Amniotic stem cell (primary cell): ENCODE data around the gene ADGRG4.
"Not testable (repeated sequence)": the region's sequence is repeated elsewhere in the genome, so short reads cannot be mapped to it uniquely, and the experiment has no call there.

Source experiments
- DNase-seq: peaks from one replicate; lab custom pipeline; 2025; lab: John Stamatoyannopoulos, UW

The ADGRG4 gene

GRCh38 chrX:136300721-136301120 is at the start of gene ADGRG4:
ADGRG4 (plus strand) TSS chrX:136300963; CDS start chrX:136308778, 7,815 bp downstream.
- not testable (repeated sequence) for DNase-seq

- DNase-seq, result peak; percentile 2
Observed at GRCh38 chrX:136251041-136251991, 49.4 kb upstream of the ADGRG4 start, which contains the start of gene MAP7D3. MAP7D3 (minus strand) TSS chrX:136251400; CDS start chrX:136251358, 42 bp downstream.

GRCh38 chrX:136255541-136255940 is 45.2 kb upstream of the ADGRG4 start:
- no peak for DNase-seq

- no peak for DNase-seq
Observed at GRCh38 chrX:136256026-136256425, 44.7 kb upstream of the ADGRG4 start.

- no peak for DNase-seq
Observed at GRCh38 chrX:136258951-136259350, 41.8 kb upstream of the ADGRG4 start.

- no peak for DNase-seq
Observed at GRCh38 chrX:136259543-136259942, 41.2 kb upstream of the ADGRG4 start.

- DNase-seq, result peak; percentile 32
Observed at GRCh38 chrX:136260776-136261175, 40.0 kb upstream of the ADGRG4 start.

GRCh38 chrX:136261321-136261720 is 39.4 kb upstream of the ADGRG4 start:
- no peak for DNase-seq

GRCh38 chrX:136262243-136262642 is 38.5 kb upstream of the ADGRG4 start:
- no peak for DNase-seq

- no peak for DNase-seq
Observed at GRCh38 chrX:136262812-136263315, 37.9 kb upstream of the ADGRG4 start.

- DNase-seq, result no peak
Observed at GRCh38 chrX:136266828-136267227, 33.9 kb upstream of the ADGRG4 start.

GRCh38 chrX:136268051-136269048 is 32.4 kb upstream of the ADGRG4 start:
- peak; percentile 33 for DNase-seq

GRCh38 chrX:136269921-136270320 is 30.8 kb upstream of the ADGRG4 start:
- no peak for DNase-seq

GRCh38 chrX:136271300-136271699 is 29.5 kb upstream of the ADGRG4 start:
- DNase-seq, result no peak

- no peak for DNase-seq
Observed at GRCh38 chrX:136272325-136272724, 28.4 kb upstream of the ADGRG4 start.

GRCh38 chrX:136273986-136274385 is 26.8 kb upstream of the ADGRG4 start:
- no peak for DNase-seq

GRCh38 chrX:136275553-136275952 is 25.2 kb upstream of the ADGRG4 start:
- DNase-seq, result no peak

- not testable (repeated sequence) for DNase-seq
Observed at GRCh38 chrX:136286375-136286774, 14.4 kb upstream of the ADGRG4 start.

- no peak for DNase-seq
Observed at GRCh38 chrX:136291824-136292223, 8.9 kb upstream of the ADGRG4 start.

- no peak for DNase-seq
Observed at GRCh38 chrX:136292656-136293055, 8.1 kb upstream of the ADGRG4 start.

- DNase-seq, result no peak
Observed at GRCh38 chrX:136295380-136295779, 5.4 kb upstream of the ADGRG4 start.

- DNase-seq, result no peak
Observed at GRCh38 chrX:136303041-136303440, 2.3 kb downstream of the ADGRG4 start.
